ENCODE data around the gene RAD18.

Gene RAD18

DNA sequence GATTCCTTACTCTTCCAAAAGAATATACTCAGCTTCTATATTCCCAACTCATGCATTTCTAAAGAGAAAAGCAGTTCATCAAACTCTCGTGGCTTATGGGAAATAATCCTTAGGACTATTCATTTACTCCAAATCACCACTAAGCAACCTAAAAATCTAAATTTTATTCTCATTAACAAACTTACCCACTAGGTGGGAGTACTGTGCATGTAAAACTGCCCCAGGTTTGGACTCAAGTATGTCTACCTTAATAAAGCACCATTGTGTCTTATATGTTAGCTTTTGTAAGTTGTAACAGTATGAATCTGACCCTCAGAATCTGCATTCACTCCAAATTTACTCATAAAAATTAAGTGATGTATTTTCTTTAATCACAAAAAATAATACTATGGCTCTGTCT, 25.3 kb downstream of the RAD18 start:
- H4K20me1 ChIP-seq (ENCODE audit: insufficient read depth, low read length, poor library complexity, severe bottlenecking): no peaks in the 10 kb centered on the region
- no peaks in the 10 kb centered on the region for H3K9me2 ChIP-seq (replicated peaks; ENCODE audit: low read depth, low read length)
- H3F3A ChIP-seq (ENCODE audit: low read depth): no peaks in the 10 kb centered on the region
- H3K9ac ChIP-seq (ENCODE audit: low read depth, low read length, poor library complexity, severe bottlenecking): no peak overlapping the region
- H2AFZ ChIP-seq (ENCODE audit: low read length): no peak overlapping the region
- peak; percentile 54 for TF ChIP-seq CTCF (conservative IDR thresholded peaks at IDR 0.05; ENCODE audit: low read length)
- TF ChIP-seq EZH2phosphoT487 (IDR thresholded peaks at IDR 0.05; ENCODE audit: borderline replicate concordance): no peak
- H3K27me3 ChIP-seq (ENCODE audit: insufficient read depth, low read length, poor library complexity, severe bottlenecking): no peaks in the 10 kb centered on the region
- no peak overlapping the region for H3K4me3 ChIP-seq (ENCODE audit: low read length, poor library complexity, severe bottlenecking)
- H3K36me3 ChIP-seq (ENCODE audit: insufficient read depth, low read length): peaks cover 79% of the 10 kb centered on the region
- no peaks in the 10 kb centered on the region for H3K4me1 ChIP-seq (ENCODE audit: insufficient read depth, low read length, poor library complexity, severe bottlenecking)
- H3K79me2 ChIP-seq (ENCODE audit: insufficient read depth, low read length): no peaks in the 10 kb centered on the region; the same call in 1 of the 2 replicates
- no peaks in the 10 kb centered on the region for H3K9me3 ChIP-seq (ENCODE audit: insufficient read depth, low read depth, low read length)
- H3K4me2 ChIP-seq (ENCODE audit: low read depth, low read length, poor library complexity, severe bottlenecking): no peak overlapping the region

DNA sequence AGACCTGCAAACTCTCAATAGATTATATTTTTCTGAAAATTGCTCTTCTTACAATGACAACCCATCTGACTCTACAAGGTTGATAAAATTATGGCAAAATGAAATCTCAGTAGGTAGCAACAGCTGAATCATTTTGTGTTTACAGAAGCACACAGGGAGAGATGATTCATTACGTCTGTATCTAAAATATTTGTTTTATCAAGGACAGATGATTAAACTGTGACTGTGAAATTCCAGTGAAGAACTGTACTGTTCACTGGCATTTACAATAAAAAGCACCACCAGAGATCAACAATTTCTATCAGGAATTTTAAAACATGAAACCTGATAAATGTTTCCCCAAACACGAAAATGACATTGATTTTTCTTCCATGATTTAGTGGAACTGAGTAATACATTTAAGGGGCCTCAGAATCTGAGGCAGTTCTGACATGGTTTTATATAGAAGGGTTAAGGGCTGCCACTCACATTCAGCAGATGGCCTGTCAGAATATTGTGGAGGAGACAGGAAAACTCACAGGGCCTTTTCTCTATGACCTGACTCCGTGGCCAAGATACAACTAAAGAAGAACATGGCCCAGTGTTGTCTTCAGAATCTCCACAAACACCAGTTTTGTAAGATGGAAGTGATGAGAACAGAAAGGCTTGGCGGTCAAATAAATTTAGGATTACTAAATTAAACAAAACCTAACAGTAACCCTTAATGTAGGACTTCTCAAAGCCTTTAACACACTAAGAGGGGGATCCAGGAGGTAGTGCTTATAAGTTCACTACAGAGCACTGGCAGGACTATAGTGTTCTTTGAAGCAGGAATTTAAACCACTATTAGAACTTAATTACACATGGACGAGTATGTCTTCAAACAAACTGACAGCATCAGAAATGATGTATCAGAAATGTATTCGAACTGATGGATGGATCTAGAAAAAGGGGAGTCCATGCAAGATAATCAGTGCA, 25.9 kb downstream of the RAD18 start:
- no peak overlapping the region for H3K4me3 ChIP-seq (ENCODE audit: low read length, poor library complexity, severe bottlenecking)
- H3K36me3 ChIP-seq (ENCODE audit: insufficient read depth, low read length): peaks cover 73% of the 10 kb centered on the region
- H3K9me3 ChIP-seq (ENCODE audit: insufficient read depth, low read depth, low read length): no peaks in the 10 kb centered on the region
- TF ChIP-seq EZH2phosphoT487 (IDR thresholded peaks at IDR 0.05; ENCODE audit: borderline replicate concordance): no peak
- no peaks in the 10 kb centered on the region for H3K4me1 ChIP-seq (ENCODE audit: insufficient read depth, low read length, poor library complexity, severe bottlenecking)
- no peaks in the 10 kb centered on the region for H3F3A ChIP-seq (ENCODE audit: low read depth)
- no peak overlapping the region for H3K4me2 ChIP-seq (ENCODE audit: low read depth, low read length, poor library complexity, severe bottlenecking)
- H3K9ac ChIP-seq (ENCODE audit: low read depth, low read length, poor library complexity, severe bottlenecking): no peak overlapping the region
- no peak overlapping the region for H2AFZ ChIP-seq (ENCODE audit: low read length)
- no peaks in the 10 kb centered on the region for H3K27me3 ChIP-seq (ENCODE audit: insufficient read depth, low read length, poor library complexity, severe bottlenecking)
- no peaks in the 10 kb centered on the region; the same call in 1 of the 2 replicates for H3K79me2 ChIP-seq (ENCODE audit: insufficient read depth, low read length)
- no peaks in the 10 kb centered on the region for H4K20me1 ChIP-seq (ENCODE audit: insufficient read depth, low read length, poor library complexity, severe bottlenecking)
- no peaks in the 10 kb centered on the region for H3K9me2 ChIP-seq (replicated peaks; ENCODE audit: low read depth, low read length)

DNA sequence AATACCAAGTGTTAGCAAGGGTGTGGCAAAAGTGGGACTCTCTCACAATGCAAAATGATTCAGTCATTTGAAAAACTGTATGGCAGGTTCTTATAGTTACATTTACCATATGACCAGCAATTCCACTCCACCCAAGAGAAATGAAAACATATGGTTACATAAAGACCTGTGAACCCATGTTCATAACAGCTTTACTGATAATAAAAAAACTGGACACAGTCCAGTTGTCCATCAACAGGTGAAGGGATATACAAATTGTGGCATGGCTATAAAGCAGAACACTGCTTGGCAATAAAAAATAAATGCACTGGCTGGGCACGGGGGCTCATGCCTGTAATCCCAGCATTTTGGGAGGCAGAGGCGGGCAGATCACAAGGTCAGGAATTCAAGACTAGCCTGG, 30.8 kb downstream of the RAD18 start:
- no peak overlapping the region for H3K9ac ChIP-seq (ENCODE audit: low read depth, low read length, poor library complexity, severe bottlenecking)
- TF ChIP-seq CTCF (conservative IDR thresholded peaks at IDR 0.05; ENCODE audit: low read length): no peak
- TF ChIP-seq EZH2phosphoT487 (IDR thresholded peaks at IDR 0.05; ENCODE audit: borderline replicate concordance): no peak
- no peaks in the 10 kb centered on the region for H4K20me1 ChIP-seq (ENCODE audit: insufficient read depth, low read length, poor library complexity, severe bottlenecking)
- no peak overlapping the region for H2AFZ ChIP-seq (ENCODE audit: low read length)
- no peak overlapping the region for H3K4me2 ChIP-seq (ENCODE audit: low read depth, low read length, poor library complexity, severe bottlenecking)
- H3K36me3 ChIP-seq (ENCODE audit: insufficient read depth, low read length): peaks cover 33% of the 10 kb centered on the region
- no peaks in the 10 kb centered on the region for H3K9me2 ChIP-seq (replicated peaks; ENCODE audit: low read depth, low read length)
- H3K4me3 ChIP-seq (ENCODE audit: low read length, poor library complexity, severe bottlenecking): no peak overlapping the region
- no peaks in the 10 kb centered on the region for H3K4me1 ChIP-seq (ENCODE audit: insufficient read depth, low read length, poor library complexity, severe bottlenecking)
- no peaks in the 10 kb centered on the region for H3K27me3 ChIP-seq (ENCODE audit: insufficient read depth, low read length, poor library complexity, severe bottlenecking)
- H3K79me2 ChIP-seq (ENCODE audit: insufficient read depth, low read length): peaks cover 4% of the 10 kb centered on the region; the same call in 1 of the 2 replicates
- no peaks in the 10 kb centered on the region for H3F3A ChIP-seq (ENCODE audit: low read depth)
- H3K9me3 ChIP-seq (ENCODE audit: insufficient read depth, low read depth, low read length): no peaks in the 10 kb centered on the region
